OCI-LY3 (cell line): ENCODE measurements around the gene SH3PXD2B.

ENCODE experiments used
- EZH2phosphoT487 ChIP-seq: fragments of 200-600 bp; shearing (Covaris generic); IDR thresholded peaks from 2 replicates; pipeline ENCODE4 v1.6.1; 2018; ENCODE audit warnings: antibody characterized with exemption, mixed run types, low read depth
- TF ChIP-seq, protein P1 (sequence below): fragments of 200-600, 300-600 bp; sonication (generic); IDR thresholded peaks from 2 replicates; pipeline ENCODE4 v1.5.1; 2014; ENCODE audit warnings: antibody characterized with exemption, low read length, low read depth

DNA sequence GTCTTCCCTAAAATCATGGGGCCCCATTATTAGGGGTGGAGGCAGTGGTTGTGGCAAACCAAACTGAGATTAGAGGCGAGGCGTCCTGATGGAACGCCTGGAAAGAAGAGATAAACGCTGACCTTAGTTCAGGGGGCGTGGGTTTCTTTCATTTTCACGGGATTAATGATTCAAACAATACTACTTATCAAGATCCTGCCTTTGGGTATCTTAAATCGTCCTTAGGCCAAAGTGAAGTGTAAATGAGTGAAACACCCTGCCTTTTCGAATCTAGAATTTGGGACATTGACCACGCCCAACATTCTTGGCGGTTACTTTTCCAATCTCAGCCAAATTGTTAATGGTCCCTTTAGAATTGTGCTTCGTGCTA, 169.7 kb downstream of the SH3PXD2B start:
- TF ChIP-seq, protein P1, sequence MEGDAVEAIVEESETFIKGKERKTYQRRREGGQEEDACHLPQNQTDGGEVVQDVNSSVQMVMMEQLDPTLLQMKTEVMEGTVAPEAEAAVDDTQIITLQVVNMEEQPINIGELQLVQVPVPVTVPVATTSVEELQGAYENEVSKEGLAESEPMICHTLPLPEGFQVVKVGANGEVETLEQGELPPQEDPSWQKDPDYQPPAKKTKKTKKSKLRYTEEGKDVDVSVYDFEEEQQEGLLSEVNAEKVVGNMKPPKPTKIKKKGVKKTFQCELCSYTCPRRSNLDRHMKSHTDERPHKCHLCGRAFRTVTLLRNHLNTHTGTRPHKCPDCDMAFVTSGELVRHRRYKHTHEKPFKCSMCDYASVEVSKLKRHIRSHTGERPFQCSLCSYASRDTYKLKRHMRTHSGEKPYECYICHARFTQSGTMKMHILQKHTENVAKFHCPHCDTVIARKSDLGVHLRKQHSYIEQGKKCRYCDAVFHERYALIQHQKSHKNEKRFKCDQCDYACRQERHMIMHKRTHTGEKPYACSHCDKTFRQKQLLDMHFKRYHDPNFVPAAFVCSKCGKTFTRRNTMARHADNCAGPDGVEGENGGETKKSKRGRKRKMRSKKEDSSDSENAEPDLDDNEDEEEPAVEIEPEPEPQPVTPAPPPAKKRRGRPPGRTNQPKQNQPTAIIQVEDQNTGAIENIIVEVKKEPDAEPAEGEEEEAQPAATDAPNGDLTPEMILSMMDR = no peak
- no peak for TF ChIP-seq EZH2phosphoT487
